WTC11 (cell line): ENCODE data around the gene ABHD10. TPM values are rescaled to one million over a fixed set of nuclear protein-coding genes. Genes with fewer than 3 reads are reported as not detected.

ENCODE experiments used
- ATAC-seq: fragments of 200-7000 bp; cut with Tn5 transposase; 2 replicates; pipeline ENCODE4 v1.10.0; 2021; ENCODE audit warnings: mild to moderate bottlenecking, moderate library complexity
- Bru-seq: library from RNA; stranded (reverse); fragments of 400-500 nt; gene quantifications from one replicate; lab custom pipeline; 2021; lab: Mats Ljungman, UMichigan
- CTCF ChIA-PET: fragments of 300-600 bp; sonication (Branson Sonifier 250); formaldehyde crosslinking; loops from one replicate; lab custom pipeline; 2021; ENCODE audit warnings: antibody characterized with exemption; lab: Charles Lee
- POLR2A ChIA-PET: fragments of 350-600 bp; sonication (Branson Sonifier 250); formaldehyde crosslinking; loops from one replicate; lab custom pipeline; 2021; ENCODE audit warnings: antibody characterized with exemption; lab: Charles Lee
- DNase-seq: peaks from one replicate; pipeline ENCODE4 v3.0.0; 2021; ENCODE audit warnings: low spot score
- H3K27ac Mint-ChIP-seq: 2 replicates; pipeline ENCODE4 v1.8.0; 2021; ENCODE audit warnings: mixed read lengths
- H3K27me3 Mint-ChIP-seq: 2 replicates; pipeline ENCODE4 v1.8.0; 2021; ENCODE audit warnings: low read depth, mild to moderate bottlenecking, moderate library complexity, mixed read lengths
- H3K36me3 Mint-ChIP-seq: 2 replicates; pipeline ENCODE4 v1.8.0; 2021; ENCODE audit warnings: mixed read lengths
- H3K4me1 Mint-ChIP-seq: 2 replicates; pipeline ENCODE4 v1.8.0; 2022; ENCODE audit warnings: mixed read lengths
- H3K4me3 Mint-ChIP-seq: 2 replicates; pipeline ENCODE4 v1.8.0; 2021; ENCODE audit warnings: mild to moderate bottlenecking, moderate library complexity, mixed read lengths
- H3K9me3 Mint-ChIP-seq: 2 replicates; pipeline ENCODE4 v1.8.0; 2021; ENCODE audit warnings: mixed read lengths
- GRHL2 ChIP-seq: fragments of 250-450 bp; sonication (Bioruptor Pico); IDR thresholded peaks from 2 replicates; pipeline ENCODE4 v1.8.0; 2022; ENCODE audit warnings: mild to moderate bottlenecking, moderate library complexity; ENCODE audit not compliant: insufficient replicate concordance, severe bottlenecking
- GTF2I ChIP-seq: fragments of 250-450 bp; sonication (Bioruptor Pico); conservative IDR thresholded peaks from 2 replicates; pipeline ENCODE4 v1.4.0; 2021; ENCODE audit warnings: mild to moderate bottlenecking
- JAZF1 ChIP-seq: fragments of 250-450 bp; sonication (Bioruptor Pico); IDR thresholded peaks from 2 replicates; pipeline ENCODE4 v1.9.0; 2021; ENCODE audit warnings: moderate library complexity, mild to moderate bottlenecking, inconsistent platforms
- NFATC4 ChIP-seq: fragments of 250-450 bp; sonication (Bioruptor Pico); IDR thresholded peaks from 2 replicates; pipeline ENCODE4 v1.9.0; 2021; ENCODE audit warnings: mild to moderate bottlenecking
- ZBTB21 ChIP-seq: sonication (generic); formaldehyde crosslinking; IDR thresholded peaks from 2 replicates; pipeline ENCODE4 v1.8.1; 2023; ENCODE audit warnings: mild to moderate bottlenecking, missing genetic modification reagents, borderline replicate concordance
- ZNF138 ChIP-seq: sonication (generic); formaldehyde crosslinking; conservative IDR thresholded peaks from 2 replicates; pipeline ENCODE4 v1.8.1; 2022; ENCODE audit warnings: mild to moderate bottlenecking, moderate library complexity, missing genetic modification reagents
- ZNF219 ChIP-seq: sonication (generic); formaldehyde crosslinking; IDR thresholded peaks from 2 replicates; pipeline ENCODE4 v1.8.0; 2023; ENCODE audit warnings: missing genetic modification reagents, mild to moderate bottlenecking, borderline replicate concordance
- ZNF263 ChIP-seq: sonication (generic); formaldehyde crosslinking; IDR thresholded peaks from 2 replicates; pipeline ENCODE4 v1.8.1; 2022; ENCODE audit warnings: low read depth, mild to moderate bottlenecking, moderate library complexity, missing genetic modification reagents
- long read RNA-seq, 3 experiments: library from RNA in 1 of 3; library from capped mRNA in 1 of 3; library from polyadenylated mRNA in 1 of 3; unstranded in 2 of 3; stranded (forward) in 1 of 3; transcript quantifications; one replicate each; pipeline ENCODE4 v2.0.0, GENCODE V29; 2021
- total RNA-seq: library from RNA; stranded (reverse); gene quantifications from 3 replicates; pipeline ENCODE4 v1.2.3, GENCODE V29; 2021
- TF ChIP-seq, protein P1 (sequence below): sonication (generic); formaldehyde crosslinking; IDR thresholded peaks from 2 replicates; pipeline ENCODE4 v1.8.1; 2023; ENCODE audit warnings: mild to moderate bottlenecking, missing genetic modification reagents, borderline replicate concordance
- TF ChIP-seq, protein P2 (sequence below): fragments of 200-600 bp; IDR thresholded peaks from 2 replicates; pipeline ENCODE4 v1.8.0; 2022; ENCODE audit warnings: antibody characterized with exemption
- TF ChIP-seq, protein P3 (sequence below): fragments of 250-450 bp; sonication (Bioruptor Pico); IDR thresholded peaks from 2 replicates; pipeline ENCODE4 v1.9.0; 2021; ENCODE audit warnings: mild to moderate bottlenecking, borderline replicate concordance
- TF ChIP-seq, protein P4 (sequence below): sonication (generic); formaldehyde crosslinking; IDR thresholded peaks from 2 replicates; pipeline ENCODE4 v1.8.1; 2023; ENCODE audit warnings: mild to moderate bottlenecking, missing genetic modification reagents, moderate library complexity
- TF ChIP-seq, protein P5 (sequence below): fragments of 250-450 bp; sonication (Bioruptor Pico); IDR thresholded peaks from 2 replicates; pipeline ENCODE4 v1.9.0; 2021; ENCODE audit warnings: moderate library complexity, mild to moderate bottlenecking, inconsistent platforms, borderline replicate concordance
- TF ChIP-seq, protein P6 (sequence below): sonication (generic); formaldehyde crosslinking; IDR thresholded peaks from 2 replicates; pipeline ENCODE4 v1.8.0; 2023; ENCODE audit warnings: missing genetic modification reagents
- TF ChIP-seq, protein P7 (sequence below): fragments of 250-450 bp; sonication (Bioruptor Pico); IDR thresholded peaks from 2 replicates; pipeline ENCODE4 v1.9.0; 2021; ENCODE audit warnings: mild to moderate bottlenecking
- TF ChIP-seq, protein P8 (sequence below): sonication (generic); formaldehyde crosslinking; IDR thresholded peaks from 2 replicates; pipeline ENCODE4 v1.8.0; 2022; ENCODE audit warnings: missing genetic modification reagents

The ABHD10 gene
- total RNA-seq (27.6 to 32.4 TPM (median 29.2 TPM) in 3 replicates), Bru-seq, nascent RNA (percentile 92 among the genes with signal in this experiment)
- long read RNA-seq, experiment 1, transcript ABHD10-204 (6 exons, 801 nt), result minor isoform, 6 of 132 reads
- long read RNA-seq, experiment 1, transcript ABHD10-201 (5 exons, 2,590 nt), result major isoform, 108 of 132 reads
- long read RNA-seq, experiment 1, partial matches to known transcripts, result 1 of 132 reads
- long read RNA-seq, experiment 1, other reads (novel, unspliced or antisense), result 11 of 132 reads
- long read RNA-seq, experiment 2, transcript ABHD10-201 (5 exons, 2,590 nt), result major isoform, 16 of 37 reads
- long read RNA-seq, experiment 2, partial matches to known transcripts, result 2 of 37 reads
- long read RNA-seq, experiment 2, other reads (novel, unspliced or antisense), result 19 of 37 reads
- long read RNA-seq, experiment 3, transcript ABHD10-201 (5 exons, 2,590 nt), result major isoform, 60 of 68 reads
- long read RNA-seq, experiment 3, partial matches to known transcripts, result 0 of 68 reads
- long read RNA-seq, experiment 3, other reads (novel, unspliced or antisense), result 1 of 68 reads

DNA sequence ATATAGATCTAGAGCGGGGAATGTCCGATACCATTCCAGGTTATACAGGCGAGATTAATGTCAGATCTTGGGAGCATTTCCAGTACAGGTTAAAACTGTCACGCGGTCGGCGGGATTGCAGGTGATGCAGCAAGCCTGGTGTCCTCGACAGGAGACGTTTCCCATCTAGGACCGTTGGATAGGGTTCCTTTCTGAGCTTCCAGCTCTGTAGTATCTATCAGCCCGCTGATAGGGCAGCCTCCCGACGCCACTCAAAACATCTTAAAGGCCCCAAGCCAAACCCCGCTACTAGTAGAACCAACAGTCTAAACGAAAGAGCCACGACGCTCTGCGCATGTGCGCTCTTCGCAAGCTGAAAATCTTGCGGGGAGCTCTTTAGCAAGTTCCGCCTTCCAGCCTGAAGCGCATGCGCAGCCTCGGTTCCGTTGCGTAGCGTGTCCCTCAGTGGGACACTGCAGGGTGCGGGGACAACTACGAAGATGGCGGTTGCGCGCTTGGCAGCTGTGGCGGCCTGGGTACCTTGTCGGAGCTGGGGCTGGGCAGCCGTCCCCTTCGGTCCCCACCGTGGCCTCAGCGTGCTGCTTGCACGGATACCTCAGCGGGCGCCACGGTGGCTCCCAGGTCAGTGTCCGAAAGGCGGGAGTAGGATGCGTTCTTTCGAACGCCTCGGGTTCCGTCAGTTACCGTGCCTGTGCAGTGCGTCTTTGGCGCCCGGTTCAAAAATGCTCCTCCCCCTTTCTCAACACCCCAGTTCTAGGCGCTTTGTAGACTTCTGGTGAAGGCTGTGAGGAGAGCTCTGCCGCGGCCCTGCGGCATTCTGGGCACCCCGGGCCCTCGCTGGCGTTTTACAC, at the start of gene ABHD10:
Gene ABHD10 (plus strand): TSS at position 444 of the 851 bp plus-strand sequence. CDS start 36 bp downstream, at position 480.
- CTCF ChIA-PET, result interaction anchor here (0.8 to 4.4 kb wide), 18 partner anchors 9 to 400 kb away, joined by 3 to 51 read pairs (median 4); partner anchors contain the start of gene TAGLN3
- TF ChIP-seq GTF2I (CRISPR knock-in tag) (no peak), ZNF219 (CRISPR knock-in tag) (no peak), JAZF1 (no peak), ZNF263 (CRISPR knock-in tag) (no peak), ZNF138 (peak; percentile 56; the same call in 1 of the 2 replicates), ZBTB21 (peak; percentile 51; the same call in 1 of the 2 replicates), GRHL2 (CRISPR knock-in tag) (no peak), NFATC4 (CRISPR knock-in tag) (no peak)
- TF ChIP-seq, protein P1, sequence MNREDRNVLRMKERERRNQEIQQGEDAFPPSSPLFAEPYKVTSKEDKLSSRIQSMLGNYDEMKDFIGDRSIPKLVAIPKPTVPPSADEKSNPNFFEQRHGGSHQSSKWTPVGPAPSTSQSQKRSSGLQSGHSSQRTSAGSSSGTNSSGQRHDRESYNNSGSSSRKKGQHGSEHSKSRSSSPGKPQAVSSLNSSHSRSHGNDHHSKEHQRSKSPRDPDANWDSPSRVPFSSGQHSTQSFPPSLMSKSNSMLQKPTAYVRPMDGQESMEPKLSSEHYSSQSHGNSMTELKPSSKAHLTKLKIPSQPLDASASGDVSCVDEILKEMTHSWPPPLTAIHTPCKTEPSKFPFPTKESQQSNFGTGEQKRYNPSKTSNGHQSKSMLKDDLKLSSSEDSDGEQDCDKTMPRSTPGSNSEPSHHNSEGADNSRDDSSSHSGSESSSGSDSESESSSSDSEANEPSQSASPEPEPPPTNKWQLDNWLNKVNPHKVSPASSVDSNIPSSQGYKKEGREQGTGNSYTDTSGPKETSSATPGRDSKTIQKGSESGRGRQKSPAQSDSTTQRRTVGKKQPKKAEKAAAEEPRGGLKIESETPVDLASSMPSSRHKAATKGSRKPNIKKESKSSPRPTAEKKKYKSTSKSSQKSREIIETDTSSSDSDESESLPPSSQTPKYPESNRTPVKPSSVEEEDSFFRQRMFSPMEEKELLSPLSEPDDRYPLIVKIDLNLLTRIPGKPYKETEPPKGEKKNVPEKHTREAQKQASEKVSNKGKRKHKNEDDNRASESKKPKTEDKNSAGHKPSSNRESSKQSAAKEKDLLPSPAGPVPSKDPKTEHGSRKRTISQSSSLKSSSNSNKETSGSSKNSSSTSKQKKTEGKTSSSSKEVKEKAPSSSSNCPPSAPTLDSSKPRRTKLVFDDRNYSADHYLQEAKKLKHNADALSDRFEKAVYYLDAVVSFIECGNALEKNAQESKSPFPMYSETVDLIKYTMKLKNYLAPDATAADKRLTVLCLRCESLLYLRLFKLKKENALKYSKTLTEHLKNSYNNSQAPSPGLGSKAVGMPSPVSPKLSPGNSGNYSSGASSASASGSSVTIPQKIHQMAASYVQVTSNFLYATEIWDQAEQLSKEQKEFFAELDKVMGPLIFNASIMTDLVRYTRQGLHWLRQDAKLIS (CRISPR knock-in tag), result no peak
- TF ChIP-seq, protein P2, sequence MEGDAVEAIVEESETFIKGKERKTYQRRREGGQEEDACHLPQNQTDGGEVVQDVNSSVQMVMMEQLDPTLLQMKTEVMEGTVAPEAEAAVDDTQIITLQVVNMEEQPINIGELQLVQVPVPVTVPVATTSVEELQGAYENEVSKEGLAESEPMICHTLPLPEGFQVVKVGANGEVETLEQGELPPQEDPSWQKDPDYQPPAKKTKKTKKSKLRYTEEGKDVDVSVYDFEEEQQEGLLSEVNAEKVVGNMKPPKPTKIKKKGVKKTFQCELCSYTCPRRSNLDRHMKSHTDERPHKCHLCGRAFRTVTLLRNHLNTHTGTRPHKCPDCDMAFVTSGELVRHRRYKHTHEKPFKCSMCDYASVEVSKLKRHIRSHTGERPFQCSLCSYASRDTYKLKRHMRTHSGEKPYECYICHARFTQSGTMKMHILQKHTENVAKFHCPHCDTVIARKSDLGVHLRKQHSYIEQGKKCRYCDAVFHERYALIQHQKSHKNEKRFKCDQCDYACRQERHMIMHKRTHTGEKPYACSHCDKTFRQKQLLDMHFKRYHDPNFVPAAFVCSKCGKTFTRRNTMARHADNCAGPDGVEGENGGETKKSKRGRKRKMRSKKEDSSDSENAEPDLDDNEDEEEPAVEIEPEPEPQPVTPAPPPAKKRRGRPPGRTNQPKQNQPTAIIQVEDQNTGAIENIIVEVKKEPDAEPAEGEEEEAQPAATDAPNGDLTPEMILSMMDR, result no peak
- TF ChIP-seq, protein P3, sequence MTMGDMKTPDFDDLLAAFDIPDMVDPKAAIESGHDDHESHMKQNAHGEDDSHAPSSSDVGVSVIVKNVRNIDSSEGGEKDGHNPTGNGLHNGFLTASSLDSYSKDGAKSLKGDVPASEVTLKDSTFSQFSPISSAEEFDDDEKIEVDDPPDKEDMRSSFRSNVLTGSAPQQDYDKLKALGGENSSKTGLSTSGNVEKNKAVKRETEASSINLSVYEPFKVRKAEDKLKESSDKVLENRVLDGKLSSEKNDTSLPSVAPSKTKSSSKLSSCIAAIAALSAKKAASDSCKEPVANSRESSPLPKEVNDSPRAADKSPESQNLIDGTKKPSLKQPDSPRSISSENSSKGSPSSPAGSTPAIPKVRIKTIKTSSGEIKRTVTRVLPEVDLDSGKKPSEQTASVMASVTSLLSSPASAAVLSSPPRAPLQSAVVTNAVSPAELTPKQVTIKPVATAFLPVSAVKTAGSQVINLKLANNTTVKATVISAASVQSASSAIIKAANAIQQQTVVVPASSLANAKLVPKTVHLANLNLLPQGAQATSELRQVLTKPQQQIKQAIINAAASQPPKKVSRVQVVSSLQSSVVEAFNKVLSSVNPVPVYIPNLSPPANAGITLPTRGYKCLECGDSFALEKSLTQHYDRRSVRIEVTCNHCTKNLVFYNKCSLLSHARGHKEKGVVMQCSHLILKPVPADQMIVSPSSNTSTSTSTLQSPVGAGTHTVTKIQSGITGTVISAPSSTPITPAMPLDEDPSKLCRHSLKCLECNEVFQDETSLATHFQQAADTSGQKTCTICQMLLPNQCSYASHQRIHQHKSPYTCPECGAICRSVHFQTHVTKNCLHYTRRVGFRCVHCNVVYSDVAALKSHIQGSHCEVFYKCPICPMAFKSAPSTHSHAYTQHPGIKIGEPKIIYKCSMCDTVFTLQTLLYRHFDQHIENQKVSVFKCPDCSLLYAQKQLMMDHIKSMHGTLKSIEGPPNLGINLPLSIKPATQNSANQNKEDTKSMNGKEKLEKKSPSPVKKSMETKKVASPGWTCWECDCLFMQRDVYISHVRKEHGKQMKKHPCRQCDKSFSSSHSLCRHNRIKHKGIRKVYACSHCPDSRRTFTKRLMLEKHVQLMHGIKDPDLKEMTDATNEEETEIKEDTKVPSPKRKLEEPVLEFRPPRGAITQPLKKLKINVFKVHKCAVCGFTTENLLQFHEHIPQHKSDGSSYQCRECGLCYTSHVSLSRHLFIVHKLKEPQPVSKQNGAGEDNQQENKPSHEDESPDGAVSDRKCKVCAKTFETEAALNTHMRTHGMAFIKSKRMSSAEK (CRISPR knock-in tag), result no peak
- TF ChIP-seq, protein P4, sequence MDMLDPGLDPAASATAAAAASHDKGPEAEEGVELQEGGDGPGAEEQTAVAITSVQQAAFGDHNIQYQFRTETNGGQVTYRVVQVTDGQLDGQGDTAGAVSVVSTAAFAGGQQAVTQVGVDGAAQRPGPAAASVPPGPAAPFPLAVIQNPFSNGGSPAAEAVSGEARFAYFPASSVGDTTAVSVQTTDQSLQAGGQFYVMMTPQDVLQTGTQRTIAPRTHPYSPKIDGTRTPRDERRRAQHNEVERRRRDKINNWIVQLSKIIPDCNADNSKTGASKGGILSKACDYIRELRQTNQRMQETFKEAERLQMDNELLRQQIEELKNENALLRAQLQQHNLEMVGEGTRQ (CRISPR knock-in tag), result no peak
- TF ChIP-seq, protein P5, sequence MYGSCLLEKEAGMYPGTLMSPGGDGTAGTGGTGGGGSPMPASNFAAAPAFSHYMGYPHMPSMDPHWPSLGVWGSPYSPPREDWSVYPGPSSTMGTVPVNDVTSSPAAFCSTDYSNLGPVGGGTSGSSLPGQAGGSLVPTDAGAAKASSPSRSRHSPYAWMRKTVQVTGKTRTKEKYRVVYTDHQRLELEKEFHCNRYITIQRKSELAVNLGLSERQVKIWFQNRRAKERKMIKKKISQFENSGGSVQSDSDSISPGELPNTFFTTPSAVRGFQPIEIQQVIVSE (CRISPR knock-in tag), result no peak
- TF ChIP-seq, protein P6, sequence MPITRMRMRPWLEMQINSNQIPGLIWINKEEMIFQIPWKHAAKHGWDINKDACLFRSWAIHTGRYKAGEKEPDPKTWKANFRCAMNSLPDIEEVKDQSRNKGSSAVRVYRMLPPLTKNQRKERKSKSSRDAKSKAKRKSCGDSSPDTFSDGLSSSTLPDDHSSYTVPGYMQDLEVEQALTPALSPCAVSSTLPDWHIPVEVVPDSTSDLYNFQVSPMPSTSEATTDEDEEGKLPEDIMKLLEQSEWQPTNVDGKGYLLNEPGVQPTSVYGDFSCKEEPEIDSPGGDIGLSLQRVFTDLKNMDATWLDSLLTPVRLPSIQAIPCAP (CRISPR knock-in tag), result no peak
- TF ChIP-seq, protein P7, sequence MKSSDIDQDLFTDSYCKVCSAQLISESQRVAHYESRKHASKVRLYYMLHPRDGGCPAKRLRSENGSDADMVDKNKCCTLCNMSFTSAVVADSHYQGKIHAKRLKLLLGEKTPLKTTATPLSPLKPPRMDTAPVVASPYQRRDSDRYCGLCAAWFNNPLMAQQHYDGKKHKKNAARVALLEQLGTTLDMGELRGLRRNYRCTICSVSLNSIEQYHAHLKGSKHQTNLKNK (CRISPR knock-in tag), result no peak
- TF ChIP-seq, protein P8, sequence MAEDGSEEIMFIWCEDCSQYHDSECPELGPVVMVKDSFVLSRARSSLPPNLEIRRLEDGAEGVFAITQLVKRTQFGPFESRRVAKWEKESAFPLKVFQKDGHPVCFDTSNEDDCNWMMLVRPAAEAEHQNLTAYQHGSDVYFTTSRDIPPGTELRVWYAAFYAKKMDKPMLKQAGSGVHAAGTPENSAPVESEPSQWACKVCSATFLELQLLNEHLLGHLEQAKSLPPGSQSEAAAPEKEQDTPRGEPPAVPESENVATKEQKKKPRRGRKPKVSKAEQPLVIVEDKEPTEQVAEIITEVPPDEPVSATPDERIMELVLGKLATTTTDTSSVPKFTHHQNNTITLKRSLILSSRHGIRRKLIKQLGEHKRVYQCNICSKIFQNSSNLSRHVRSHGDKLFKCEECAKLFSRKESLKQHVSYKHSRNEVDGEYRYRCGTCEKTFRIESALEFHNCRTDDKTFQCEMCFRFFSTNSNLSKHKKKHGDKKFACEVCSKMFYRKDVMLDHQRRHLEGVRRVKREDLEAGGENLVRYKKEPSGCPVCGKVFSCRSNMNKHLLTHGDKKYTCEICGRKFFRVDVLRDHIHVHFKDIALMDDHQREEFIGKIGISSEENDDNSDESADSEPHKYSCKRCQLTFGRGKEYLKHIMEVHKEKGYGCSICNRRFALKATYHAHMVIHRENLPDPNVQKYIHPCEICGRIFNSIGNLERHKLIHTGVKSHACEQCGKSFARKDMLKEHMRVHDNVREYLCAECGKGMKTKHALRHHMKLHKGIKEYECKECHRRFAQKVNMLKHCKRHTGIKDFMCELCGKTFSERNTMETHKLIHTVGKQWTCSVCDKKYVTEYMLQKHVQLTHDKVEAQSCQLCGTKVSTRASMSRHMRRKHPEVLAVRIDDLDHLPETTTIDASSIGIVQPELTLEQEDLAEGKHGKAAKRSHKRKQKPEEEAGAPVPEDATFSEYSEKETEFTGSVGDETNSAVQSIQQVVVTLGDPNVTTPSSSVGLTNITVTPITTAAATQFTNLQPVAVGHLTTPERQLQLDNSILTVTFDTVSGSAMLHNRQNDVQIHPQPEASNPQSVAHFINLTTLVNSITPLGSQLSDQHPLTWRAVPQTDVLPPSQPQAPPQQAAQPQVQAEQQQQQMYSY (CRISPR knock-in tag), result no peak

More for the DNA sequence above, at the start of gene ABHD10:
- Mint-ChIP-seq H3K9me3 (no peaks in the 10 kb centered on the region), H3K4me1 (peaks cover 13% of the 10 kb centered on the region), H3K27ac (peak within 1 kb of the TSS; percentile 88), H3K36me3 (peaks cover 5% of the 10 kb centered on the region; the same call in 1 of the 2 replicates), H3K4me3 (peak within 1 kb of the TSS; percentile 83), H3K27me3 (no peaks in the 10 kb centered on the region)
- POLR2A ChIA-PET, result interaction anchor here (0.6 to 1.6 kb wide), 6 partner anchors 10 to 118 kb away, joined by 3 to 8 read pairs (median 4); partner anchors contain the start of gene TAGLN3
- ATAC-seq, result peak; percentile 96
- peak; percentile 93 for DNase-seq
